Measurements from ENCODE around the gene PML. TPM values are rescaled to one million over a fixed set of nuclear protein-coding genes. Genes with fewer than 3 reads are reported as not detected.

Gene PML, protein sequence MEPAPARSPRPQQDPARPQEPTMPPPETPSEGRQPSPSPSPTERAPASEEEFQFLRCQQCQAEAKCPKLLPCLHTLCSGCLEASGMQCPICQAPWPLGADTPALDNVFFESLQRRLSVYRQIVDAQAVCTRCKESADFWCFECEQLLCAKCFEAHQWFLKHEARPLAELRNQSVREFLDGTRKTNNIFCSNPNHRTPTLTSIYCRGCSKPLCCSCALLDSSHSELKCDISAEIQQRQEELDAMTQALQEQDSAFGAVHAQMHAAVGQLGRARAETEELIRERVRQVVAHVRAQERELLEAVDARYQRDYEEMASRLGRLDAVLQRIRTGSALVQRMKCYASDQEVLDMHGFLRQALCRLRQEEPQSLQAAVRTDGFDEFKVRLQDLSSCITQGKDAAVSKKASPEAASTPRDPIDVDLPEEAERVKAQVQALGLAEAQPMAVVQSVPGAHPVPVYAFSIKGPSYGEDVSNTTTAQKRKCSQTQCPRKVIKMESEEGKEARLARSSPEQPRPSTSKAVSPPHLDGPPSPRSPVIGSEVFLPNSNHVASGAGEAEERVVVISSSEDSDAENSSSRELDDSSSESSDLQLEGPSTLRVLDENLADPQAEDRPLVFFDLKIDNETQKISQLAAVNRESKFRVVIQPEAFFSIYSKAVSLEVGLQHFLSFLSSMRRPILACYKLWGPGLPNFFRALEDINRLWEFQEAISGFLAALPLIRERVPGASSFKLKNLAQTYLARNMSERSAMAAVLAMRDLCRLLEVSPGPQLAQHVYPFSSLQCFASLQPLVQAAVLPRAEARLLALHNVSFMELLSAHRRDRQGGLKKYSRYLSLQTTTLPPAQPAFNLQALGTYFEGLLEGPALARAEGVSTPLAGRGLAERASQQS
- total RNA-seq (10 to 100 TPM; 77.5 to 80.5 TPM), polyA plus RNA-seq (10 to 100 TPM; 33.9 to 44.2 TPM)
- long read RNA-seq, donor 1, full-length matches to known transcripts, result 8 of 14 reads
- long read RNA-seq, donor 1, partial matches to known transcripts, result 6 of 14 reads
- long read RNA-seq, donor 1, other reads (novel, unspliced or antisense), result 0 of 14 reads
- long read RNA-seq, donor 2, partial matches to known transcripts, result 0 of 5 reads
- long read RNA-seq, donor 2, other reads (novel, unspliced or antisense), result 0 of 5 reads
- long read RNA-seq, donor 3, full-length matches to known transcripts, result 2 of 8 reads
- long read RNA-seq, donor 3, partial matches to known transcripts, result 6 of 8 reads
- long read RNA-seq, donor 3, other reads (novel, unspliced or antisense), result 0 of 8 reads
- long read RNA-seq, donor 4, partial matches to known transcripts, result 0 of 1 reads
- long read RNA-seq, donor 4, other reads (novel, unspliced or antisense), result 0 of 1 reads
- long read RNA-seq, donor 5, full-length matches to known transcripts, result 10 of 23 reads
- long read RNA-seq, donor 5, partial matches to known transcripts, result 13 of 23 reads
- long read RNA-seq, donor 5, other reads (novel, unspliced or antisense), result 0 of 23 reads

DNA sequence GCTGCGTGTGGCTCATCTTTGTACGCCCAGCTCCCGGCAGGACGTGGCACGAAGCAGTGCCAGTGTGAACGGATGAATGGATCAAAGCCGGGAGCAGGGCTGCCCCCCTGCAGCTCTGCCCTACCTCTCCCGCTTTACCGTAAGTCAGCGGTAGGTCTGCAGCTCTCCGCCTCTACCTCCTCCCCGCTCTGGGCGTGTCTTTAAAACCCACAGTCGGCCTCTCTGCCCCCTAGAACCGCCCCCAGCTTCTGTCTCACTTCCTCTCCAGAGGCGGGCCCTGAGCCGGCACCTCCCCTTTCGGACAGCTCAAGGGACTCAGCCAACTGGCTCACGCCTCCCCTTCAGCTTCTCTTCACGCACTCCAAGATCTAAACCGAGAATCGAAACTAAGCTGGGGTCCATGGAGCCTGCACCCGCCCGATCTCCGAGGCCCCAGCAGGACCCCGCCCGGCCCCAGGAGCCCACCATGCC is at the start of gene PML:
TSS of gene PML (plus strand) at position 304 of the 471 bp plus-strand sequence. CDS start at position 401, 97 bp downstream.
- Histone ChIP-seq H3K27me3 (ENCODE audit: control insufficient read depth in 3 of 3, insufficient read depth in 3 of 3, low read length in 2 of 3) (no peaks in the 10 kb centered on the region), H3K4me3 (peak within 1 kb of the TSS; percentile 99), H3K27ac (ENCODE audit: low read depth in 1 of 2, low read length in 1 of 2) (peak within 1 kb of the TSS; percentile 88 to 89), H3K4me1 (ENCODE audit: control insufficient read depth in 5 of 5, insufficient read depth in 5 of 5, low read length in 5 of 5) (peaks cover 7 to 52% (median 10%) of the 10 kb centered on the region in 5 donors), H3K36me3 (ENCODE audit: control insufficient read depth in 4 of 4, insufficient read depth in 4 of 4, low read length in 4 of 4) (peaks cover 3 to 10% (median 9%) of the 10 kb centered on the region in 4 donors), H3K9ac (ENCODE audit: insufficient read depth in 1 of 2, low read length in 2 of 2) (peak within 1 kb of the TSS; percentile 81 to 90), H3K9me3 (ENCODE audit: control insufficient read depth in 4 of 4, insufficient read depth in 3 of 4, low read length in 3 of 4) (no peaks in the 10 kb centered on the region)
- WGBS, 2 donors, result 0 to 1% methylated on average over 27 of the region's 27 CpGs
- peak; percentile 96 to 98 (median 97) for DNase-seq
- peak; percentile 84 for ATAC-seq (ENCODE audit: insufficient read depth, low FRiP score)
- TF ChIP-seq, protein P1, sequence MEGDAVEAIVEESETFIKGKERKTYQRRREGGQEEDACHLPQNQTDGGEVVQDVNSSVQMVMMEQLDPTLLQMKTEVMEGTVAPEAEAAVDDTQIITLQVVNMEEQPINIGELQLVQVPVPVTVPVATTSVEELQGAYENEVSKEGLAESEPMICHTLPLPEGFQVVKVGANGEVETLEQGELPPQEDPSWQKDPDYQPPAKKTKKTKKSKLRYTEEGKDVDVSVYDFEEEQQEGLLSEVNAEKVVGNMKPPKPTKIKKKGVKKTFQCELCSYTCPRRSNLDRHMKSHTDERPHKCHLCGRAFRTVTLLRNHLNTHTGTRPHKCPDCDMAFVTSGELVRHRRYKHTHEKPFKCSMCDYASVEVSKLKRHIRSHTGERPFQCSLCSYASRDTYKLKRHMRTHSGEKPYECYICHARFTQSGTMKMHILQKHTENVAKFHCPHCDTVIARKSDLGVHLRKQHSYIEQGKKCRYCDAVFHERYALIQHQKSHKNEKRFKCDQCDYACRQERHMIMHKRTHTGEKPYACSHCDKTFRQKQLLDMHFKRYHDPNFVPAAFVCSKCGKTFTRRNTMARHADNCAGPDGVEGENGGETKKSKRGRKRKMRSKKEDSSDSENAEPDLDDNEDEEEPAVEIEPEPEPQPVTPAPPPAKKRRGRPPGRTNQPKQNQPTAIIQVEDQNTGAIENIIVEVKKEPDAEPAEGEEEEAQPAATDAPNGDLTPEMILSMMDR (IDR thresholded peaks at IDR 0.05; ENCODE audit: control extremely low read depth, extremely low read depth), result no peak

DNA sequence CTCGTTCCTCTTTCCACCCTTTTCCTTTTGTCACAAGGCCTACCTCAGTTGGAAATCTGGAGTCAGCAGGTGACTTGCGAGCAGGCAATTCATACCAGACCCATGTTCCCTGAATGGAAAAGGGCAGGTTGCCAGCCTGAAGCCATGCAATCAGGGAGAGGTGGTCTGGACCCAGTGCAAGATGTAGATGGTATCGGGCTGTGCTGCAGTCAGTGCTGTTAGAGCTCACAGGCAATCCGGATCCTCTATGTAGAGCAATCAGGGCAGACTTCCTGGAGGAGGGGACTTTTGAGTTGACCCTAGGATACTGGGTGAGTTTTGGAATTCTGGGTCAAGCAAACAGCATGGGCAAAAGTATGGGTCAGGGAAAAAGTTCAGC is 49.4 kb upstream of the PML start:
- no peaks in the 10 kb centered on the region for H3K9me3 ChIP-seq (ENCODE audit: control insufficient read depth in 4 of 4, insufficient read depth in 3 of 4, low read length in 3 of 4)
- H3K4me1 ChIP-seq (ENCODE audit: control insufficient read depth in 5 of 5, insufficient read depth in 5 of 5, low read length in 5 of 5), result peaks cover 0 to 19% (median 5%) of the 10 kb centered on the region in 5 donors
- H3K36me3 ChIP-seq (ENCODE audit: control insufficient read depth in 4 of 4, insufficient read depth in 4 of 4, low read length in 4 of 4), result peaks cover 0 to 32% (median 10%) of the 10 kb centered on the region in 4 donors
- TF ChIP-seq, protein P1 (IDR thresholded peaks at IDR 0.05; ENCODE audit: control extremely low read depth, extremely low read depth), result no peak
- no peak for ATAC-seq (ENCODE audit: insufficient read depth, low FRiP score)
- no peak overlapping the region for H3K4me3 ChIP-seq
- no peak overlapping the region for H3K27ac ChIP-seq (ENCODE audit: low read depth in 1 of 2, low read length in 1 of 2)
- no peak for DNase-seq
- H3K9ac ChIP-seq (ENCODE audit: insufficient read depth in 1 of 2, low read length in 2 of 2), result no peak overlapping the region
- 77 to 79% methylated on average over 4 of the region's 4 CpGs for WGBS, 2 donors
- H3K27me3 ChIP-seq (ENCODE audit: control insufficient read depth in 3 of 3, insufficient read depth in 3 of 3, low read length in 2 of 3), result no peaks in the 10 kb centered on the region

DNA sequence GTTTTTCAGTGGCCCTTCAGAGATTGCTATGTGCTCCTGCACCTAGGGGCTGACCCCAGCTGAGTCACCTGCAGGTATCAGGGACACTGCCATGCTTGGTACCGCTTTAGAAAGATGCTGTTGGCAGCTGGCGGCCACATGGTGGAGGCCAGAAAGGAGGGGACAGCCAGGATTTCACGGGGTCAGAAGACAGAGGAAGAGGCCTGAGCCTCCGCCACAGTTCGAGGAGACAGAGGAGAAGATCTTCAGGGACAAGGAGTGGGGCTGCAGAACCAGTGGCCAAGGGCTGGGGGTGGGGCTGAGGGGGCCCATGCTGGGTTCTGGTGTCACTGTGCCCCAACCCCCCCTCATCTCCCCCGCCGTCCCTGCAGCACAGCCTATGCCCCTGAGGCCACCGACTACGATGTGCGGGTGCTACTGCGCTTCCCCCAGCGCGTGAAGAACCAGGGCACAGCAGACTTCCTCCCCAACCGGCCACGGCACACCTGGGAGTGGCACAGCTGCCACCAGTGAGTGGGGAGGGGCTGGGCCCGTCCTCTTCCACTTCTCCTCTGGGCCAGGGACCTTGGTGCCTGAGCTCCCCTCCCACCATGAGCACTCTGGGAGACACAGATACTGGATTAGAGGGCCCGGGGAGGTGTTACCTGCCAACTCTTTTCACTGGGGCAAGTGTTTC is 48.3 kb upstream of the PML start:
- TF ChIP-seq, protein P1 (IDR thresholded peaks at IDR 0.05; ENCODE audit: control extremely low read depth, extremely low read depth), result no peak
- 53 to 73% methylated on average over 17 of the region's 17 CpGs for WGBS, 2 donors
- no peak overlapping the region for H3K27ac ChIP-seq (ENCODE audit: low read depth in 1 of 2, low read length in 1 of 2)
- no peak overlapping the region for H3K4me3 ChIP-seq
- no peak overlapping the region for H3K9ac ChIP-seq (ENCODE audit: insufficient read depth in 1 of 2, low read length in 2 of 2)
- H3K36me3 ChIP-seq (ENCODE audit: control insufficient read depth in 4 of 4, insufficient read depth in 4 of 4, low read length in 4 of 4), result peaks cover 0 to 36% (median 14%) of the 10 kb centered on the region in 4 donors
- no peaks in the 10 kb centered on the region for H3K27me3 ChIP-seq (ENCODE audit: control insufficient read depth in 3 of 3, insufficient read depth in 3 of 3, low read length in 2 of 3)
- DNase-seq (no peak), ATAC-seq (ENCODE audit: insufficient read depth, low FRiP score) (no peak)
- H3K9me3 ChIP-seq (ENCODE audit: control insufficient read depth in 4 of 4, insufficient read depth in 3 of 4, low read length in 3 of 4), result no peaks in the 10 kb centered on the region
- peaks cover 0 to 16% (median 5%) of the 10 kb centered on the region in 5 donors for H3K4me1 ChIP-seq (ENCODE audit: control insufficient read depth in 5 of 5, insufficient read depth in 5 of 5, low read length in 5 of 5)

Measured in lung (tissue), 16 donors.